Measurements from ENCODE around the gene TIPRL. TPM values are rescaled to one million over a fixed set of nuclear protein-coding genes. Genes with fewer than 3 reads are reported as not detected.

The TIPRL gene
- total RNA-seq, 1 experiment from 2014 or later, result 50.0 TPM

- CTCF ChIA-PET, result interaction anchor here (2.0 kb wide), 1 partner anchor 10 kb away, joined by 7 read pairs; no protein-coding TSS in a partner anchor
- Histone ChIP-seq H3K4me1 (ENCODE audit: insufficient read depth, low read length, poor library complexity, severe bottlenecking) (peaks cover 4% of the 10 kb centered on the region), H3K4me3 (ENCODE audit: low read depth, low read length, poor library complexity, severe bottlenecking) (peak within 1 kb of the TSS; percentile 90), H3K27ac (ENCODE audit: low read depth, low read length, poor library complexity, severe bottlenecking) (peak within 1 kb of the TSS; percentile 93), H3K27me3 (replicated peaks; ENCODE audit: insufficient read depth, low read depth, low read length, poor library complexity) (no peaks in the 10 kb centered on the region), H3K9me3 (ENCODE audit: low read depth, low read length, poor library complexity, severe bottlenecking) (peaks cover 5% of the 10 kb centered on the region), H3K36me3 (ENCODE audit: insufficient read depth, low read length, poor library complexity, severe bottlenecking) (no peaks in the 10 kb centered on the region)
- intact Hi-C loops (cut with micrococcal nuclease; ENCODE audit: unreplicated experiment), result loop anchor here (2.0 kb wide), 1 partner anchor 47 kb away; the partner anchor contains the start of gene TIPRL
- TF ChIP-seq EZH2 (IDR thresholded peaks at IDR 0.05; ENCODE audit: borderline replicate concordance, low read depth, low read length, poor library complexity, severe bottlenecking) (no peak), CTCF (conservative IDR thresholded peaks at IDR 0.05; ENCODE audit: low read depth, low read length) (no peak)
- POLR2A ChIA-PET (ENCODE audit: low non-redundant PET), result no interaction called here
- BruUV-seq (replicated peaks), result TSS peak; percentile 96
- DNase-seq (ENCODE audit: low spot score), result peak; percentile 89
Measured at GRCh38 chr1:168225476-168226190, 46.9 kb downstream of the TIPRL start, which contains the start of gene SFT2D2. Gene SFT2D2 (plus strand): TSS chr1:168226004. CDS start chr1:168226080, 76 bp downstream.

- no peaks in the 10 kb centered on the region for H3K27me3 ChIP-seq (replicated peaks; ENCODE audit: insufficient read depth, low read depth, low read length, poor library complexity)
- DNase-seq (ENCODE audit: low spot score), result no peak
- intact Hi-C loops (cut with micrococcal nuclease; ENCODE audit: unreplicated experiment), result no loop called here
- H3K36me3 ChIP-seq (ENCODE audit: insufficient read depth, low read length, poor library complexity, severe bottlenecking), result no peaks in the 10 kb centered on the region
- no peak overlapping the region for H3K27ac ChIP-seq (ENCODE audit: low read depth, low read length, poor library complexity, severe bottlenecking)
- TF ChIP-seq CTCF (conservative IDR thresholded peaks at IDR 0.05; ENCODE audit: low read depth, low read length), result no peak
- TF ChIP-seq EZH2 (IDR thresholded peaks at IDR 0.05; ENCODE audit: borderline replicate concordance, low read depth, low read length, poor library complexity, severe bottlenecking), result no peak
- peak overlapping the region; percentile 90 for H3K4me3 ChIP-seq (ENCODE audit: low read depth, low read length, poor library complexity, severe bottlenecking)
- CTCF ChIA-PET, result interaction anchor here (2.0 kb wide), 1 partner anchor 8 kb away, joined by 7 read pairs; no protein-coding TSS in a partner anchor
- peaks cover 5% of the 10 kb centered on the region for H3K9me3 ChIP-seq (ENCODE audit: low read depth, low read length, poor library complexity, severe bottlenecking)
- no TSS peak for BruUV-seq (replicated peaks)
- H3K4me1 ChIP-seq (ENCODE audit: insufficient read depth, low read length, poor library complexity, severe bottlenecking), result peaks cover 4% of the 10 kb centered on the region
- POLR2A ChIA-PET (ENCODE audit: low non-redundant PET), result no interaction called here
Measured at GRCh38 chr1:168227620-168228019, 48.9 kb downstream of the TIPRL start.

GRCh38 chr1:168229893-168230292 is 51.1 kb downstream of the TIPRL start:
- ChIA-PET CTCF (no interaction called here), POLR2A (ENCODE audit: low non-redundant PET) (no interaction called here)
- Histone ChIP-seq H3K36me3 (ENCODE audit: insufficient read depth, low read length, poor library complexity, severe bottlenecking) (peaks cover 7% of the 10 kb centered on the region), H3K9me3 (ENCODE audit: low read depth, low read length, poor library complexity, severe bottlenecking) (no peaks in the 10 kb centered on the region), H3K4me3 (ENCODE audit: low read depth, low read length, poor library complexity, severe bottlenecking) (no peak overlapping the region), H3K27me3 (replicated peaks; ENCODE audit: insufficient read depth, low read depth, low read length, poor library complexity) (no peaks in the 10 kb centered on the region), H3K4me1 (ENCODE audit: insufficient read depth, low read length, poor library complexity, severe bottlenecking) (peaks cover 4% of the 10 kb centered on the region), H3K27ac (ENCODE audit: low read depth, low read length, poor library complexity, severe bottlenecking) (no peak overlapping the region)
- no TSS peak for BruUV-seq (replicated peaks)
- intact Hi-C loops (cut with micrococcal nuclease; ENCODE audit: unreplicated experiment), result no loop called here
- TF ChIP-seq CTCF (conservative IDR thresholded peaks at IDR 0.05; ENCODE audit: low read depth, low read length) (no peak), EZH2 (IDR thresholded peaks at IDR 0.05; ENCODE audit: borderline replicate concordance, low read depth, low read length, poor library complexity, severe bottlenecking) (no peak)
- no peak for DNase-seq (ENCODE audit: low spot score)
